GM19324 (cell line): ENCODE data around the gene ZBTB20.
A peak's percentile ranks its signal among the peaks of the same experiment; 100 is the strongest.

Experiments used
- ATAC-seq: cut with Tn5 transposase; IDR thresholded peaks from one replicate; pipeline ENCODE4 v1.9.1; 2021; ENCODE audit warnings: mild to moderate bottlenecking, moderate library complexity; ENCODE audit not compliant: unreplicated experiment, low FRiP score

Gene ZBTB20

DNA sequence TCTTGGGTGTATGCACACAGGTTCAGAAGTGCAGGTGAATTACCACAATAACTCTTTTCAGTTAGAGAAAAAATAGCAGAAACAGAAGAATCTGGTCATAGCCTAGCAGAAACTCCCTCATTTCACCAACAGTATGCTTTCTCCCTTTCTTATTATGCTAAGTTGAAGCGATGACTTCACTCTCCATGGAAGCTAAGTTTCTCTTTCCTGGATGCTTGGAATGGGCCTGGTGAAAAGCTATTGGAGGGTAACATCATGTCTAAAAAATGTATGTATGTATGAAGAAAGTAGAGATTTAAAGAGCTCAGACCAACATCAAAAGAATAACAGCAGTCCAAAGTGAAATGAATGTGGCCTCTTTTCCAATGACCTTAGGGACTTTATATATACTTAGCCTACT lies 707.8 kb downstream of the ZBTB20 start:
- no peak for ATAC-seq

DNA sequence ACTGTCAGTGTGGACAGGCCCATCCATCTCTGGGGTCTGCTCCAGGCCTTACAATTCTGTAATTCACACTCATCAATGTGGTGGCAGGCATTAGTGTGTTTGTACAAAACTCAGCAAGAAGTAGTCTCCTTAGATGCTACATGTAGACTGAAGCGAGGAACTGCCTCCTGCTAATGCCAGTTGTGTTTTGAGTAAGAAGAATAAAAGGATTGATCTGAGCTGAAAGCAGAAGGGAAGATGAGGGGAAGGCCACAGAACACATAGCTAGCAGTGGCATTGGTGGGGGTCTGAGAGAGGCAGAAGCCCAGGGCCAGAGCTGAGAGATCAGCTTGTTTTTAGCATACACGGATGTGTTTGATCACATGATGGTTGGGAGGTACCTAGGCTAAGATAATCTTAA lies 709.2 kb downstream of the ZBTB20 start:
- ATAC-seq: no peak

DNA sequence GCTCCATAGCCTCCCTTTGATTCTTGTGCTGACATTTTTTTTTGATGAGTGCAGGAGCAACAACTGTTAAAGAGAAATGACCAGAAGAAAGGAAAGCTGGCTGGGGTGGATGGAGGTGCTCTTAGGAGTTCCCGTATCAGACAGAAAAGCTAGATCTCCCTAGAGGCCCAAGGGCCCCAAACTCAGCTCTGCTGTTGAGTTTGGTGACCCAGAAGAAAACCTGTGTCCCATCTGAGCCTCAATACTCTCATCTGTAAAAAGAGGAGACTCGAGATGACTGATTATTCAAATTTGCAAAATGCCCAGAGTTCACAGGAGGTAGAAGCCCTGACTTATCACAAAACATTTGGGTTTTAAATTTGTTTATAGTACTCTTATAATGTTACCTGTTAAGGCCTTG lies 710.9 kb downstream of the ZBTB20 start:
- no peak for ATAC-seq

DNA sequence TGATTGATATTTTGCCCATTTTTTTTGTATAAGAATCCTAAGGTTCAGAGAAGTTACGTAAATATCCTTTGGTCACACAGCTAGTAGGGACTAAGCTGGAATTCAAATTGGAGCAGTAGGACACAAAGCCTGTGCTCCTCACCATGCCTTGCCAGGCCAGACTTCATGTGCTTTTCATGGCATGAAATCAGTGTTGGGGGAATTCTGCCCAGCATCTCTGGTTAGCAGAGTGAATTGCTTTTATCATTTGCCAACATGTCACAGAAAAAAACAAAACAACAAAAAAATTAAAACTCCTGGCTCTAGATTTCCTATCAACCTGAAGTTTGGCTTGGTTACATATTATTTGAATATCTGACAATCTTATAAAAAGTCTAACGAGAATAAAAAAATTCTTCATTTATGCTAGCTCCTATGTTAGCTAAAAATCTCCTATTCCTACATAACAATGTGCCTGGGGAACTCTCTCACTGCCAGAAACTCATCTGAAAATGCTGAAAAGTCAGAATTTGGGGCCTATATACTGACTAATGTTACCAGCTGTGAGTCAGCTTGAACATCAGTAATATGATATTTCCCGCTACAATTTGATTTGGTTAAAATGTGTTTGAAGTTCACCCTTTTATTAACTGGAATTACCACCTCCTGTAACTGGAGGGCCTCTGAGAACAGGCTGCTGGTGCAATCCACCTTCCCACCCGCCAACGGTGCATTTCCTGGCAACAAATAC lies 711.5 kb downstream of the ZBTB20 start:
- no peak for ATAC-seq

DNA sequence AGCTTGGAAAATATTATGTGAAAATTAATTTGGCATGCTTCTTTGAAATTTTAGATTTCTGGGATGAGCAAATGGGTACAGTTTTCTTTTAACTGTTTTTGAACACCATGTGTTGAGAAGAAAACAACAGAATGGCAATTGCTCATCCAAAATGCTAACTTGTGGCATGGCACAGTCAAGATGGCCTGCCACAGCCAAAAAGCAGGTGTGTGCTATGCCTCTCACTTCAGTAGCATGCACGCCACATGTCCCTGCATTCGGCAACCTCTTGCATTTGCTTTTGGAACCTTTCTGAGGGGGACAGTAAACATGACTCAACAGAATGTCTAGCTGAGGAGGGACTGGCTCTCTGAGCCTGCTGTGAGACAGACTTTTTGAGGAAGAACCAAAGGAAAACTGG lies 714.8 kb downstream of the ZBTB20 start:
- ATAC-seq: no peak

DNA sequence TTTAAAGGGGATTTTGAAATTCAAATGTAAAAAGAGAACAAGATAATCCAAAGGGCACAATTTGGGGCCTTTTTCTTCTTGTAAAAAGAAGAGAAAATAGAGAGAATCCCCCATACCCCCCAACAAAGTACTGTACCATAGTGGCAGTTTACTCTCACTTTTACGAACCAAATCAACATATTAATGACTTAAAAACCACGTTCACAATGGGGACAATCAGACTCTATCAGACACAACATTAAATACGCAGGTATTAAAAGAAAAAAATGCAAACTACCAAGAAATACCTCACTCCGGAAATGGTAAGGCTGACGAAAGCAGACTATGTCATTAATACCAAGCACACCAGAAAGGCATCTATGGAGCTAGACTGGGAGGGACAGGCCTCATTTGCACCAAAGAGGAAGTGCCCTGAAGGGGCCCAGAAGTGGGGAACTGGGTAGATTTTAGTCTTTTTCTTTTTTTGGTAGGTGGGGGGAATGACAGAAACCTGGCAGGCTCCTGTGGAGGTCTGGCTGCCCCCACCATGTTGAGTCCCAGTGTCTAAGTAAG lies 719.0 kb downstream of the ZBTB20 start:
- ATAC-seq: no peak

DNA sequence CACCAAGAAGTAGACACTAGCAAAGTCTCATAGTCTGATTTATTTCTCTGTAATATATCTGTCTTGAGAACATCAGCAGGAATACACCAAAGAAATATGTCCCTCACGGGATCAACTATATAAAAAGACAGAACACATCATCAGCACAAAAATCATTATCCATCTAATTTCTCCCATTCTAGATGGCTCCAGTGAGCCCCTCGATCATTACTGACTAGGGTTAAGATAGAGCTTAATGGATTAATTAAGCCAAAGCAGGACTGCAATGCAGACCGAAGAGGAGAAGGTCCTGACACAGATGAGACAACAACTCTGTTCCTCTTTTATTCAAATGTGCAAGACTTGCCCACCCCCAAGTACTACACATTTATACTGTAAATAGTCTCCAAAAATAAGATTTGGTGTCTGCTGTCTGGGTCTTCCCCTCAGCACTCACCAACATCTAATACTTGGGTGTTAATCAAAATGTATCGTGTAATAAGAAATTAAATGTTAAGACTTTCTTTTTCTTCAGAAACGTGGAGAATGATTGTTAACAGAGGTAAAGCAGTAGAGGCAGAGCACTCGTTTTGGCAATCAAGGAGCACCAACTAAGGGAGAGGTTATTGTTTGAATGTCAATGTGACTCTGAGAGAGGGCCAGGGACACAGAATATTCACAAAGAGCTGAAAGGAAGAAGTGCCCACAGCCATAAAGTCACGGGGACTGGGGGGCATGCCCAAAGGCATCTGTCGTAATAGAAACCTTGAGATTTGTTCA lies 719.6 kb downstream of the ZBTB20 start:
- ATAC-seq: no peak

DNA sequence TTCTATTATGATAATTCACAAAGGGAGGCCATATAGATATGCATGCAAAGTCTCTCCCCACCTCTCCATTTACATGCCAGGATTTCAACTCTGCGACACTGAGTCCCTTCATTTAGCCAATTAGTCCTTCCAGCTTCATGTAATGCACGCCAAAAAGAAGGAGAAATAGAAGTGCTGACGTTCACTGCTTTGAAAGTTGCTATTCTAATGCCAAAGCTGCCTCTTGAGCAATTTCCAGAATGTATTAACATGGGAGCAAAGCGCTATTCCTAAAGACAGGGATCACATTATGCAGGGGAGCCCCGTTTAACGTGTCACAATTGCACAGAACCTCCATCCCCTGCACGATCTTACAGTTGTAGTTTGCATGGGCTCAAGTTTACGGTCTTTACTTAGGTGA lies 722.8 kb downstream of the ZBTB20 start:
- no peak for ATAC-seq

DNA sequence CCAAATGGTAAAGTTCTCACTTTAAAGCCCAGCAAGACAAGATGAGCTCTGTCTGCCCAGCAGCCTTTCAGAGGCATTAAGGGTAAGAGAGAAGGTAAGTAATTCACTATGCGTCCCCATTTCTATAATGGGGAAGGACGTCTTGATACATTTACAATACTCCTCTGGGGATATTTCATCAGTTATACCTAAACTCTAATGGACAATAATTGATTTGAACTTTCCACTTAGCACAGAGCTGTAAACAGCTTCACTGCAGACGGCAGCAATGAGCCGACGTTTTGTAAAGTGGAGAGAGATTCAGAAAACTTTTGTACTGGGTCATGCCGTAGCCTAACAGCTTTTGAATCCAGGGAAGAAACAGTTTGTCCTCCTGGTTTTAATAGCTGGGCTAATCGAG lies 725.9 kb downstream of the ZBTB20 start:
- ATAC-seq: no peak

DNA sequence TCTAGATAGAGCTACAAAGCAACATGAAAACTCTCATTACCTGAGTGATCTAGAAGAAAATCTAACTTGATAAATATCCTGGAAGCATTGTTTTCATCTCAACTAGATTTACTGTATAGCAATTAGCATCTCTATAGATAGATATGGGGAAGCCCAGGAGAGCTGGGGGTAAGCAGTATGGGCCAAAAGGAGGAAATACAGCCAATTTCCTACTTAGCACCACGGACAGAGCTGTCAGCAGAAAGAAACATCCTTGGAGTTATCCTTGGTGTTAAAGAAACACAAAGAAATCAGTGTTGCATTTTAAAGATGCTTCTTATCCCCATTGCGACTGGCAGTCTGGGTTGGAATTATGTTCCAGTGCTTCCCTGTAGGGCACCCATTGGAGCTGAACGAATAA lies 727.0 kb downstream of the ZBTB20 start:
- no peak for ATAC-seq

DNA sequence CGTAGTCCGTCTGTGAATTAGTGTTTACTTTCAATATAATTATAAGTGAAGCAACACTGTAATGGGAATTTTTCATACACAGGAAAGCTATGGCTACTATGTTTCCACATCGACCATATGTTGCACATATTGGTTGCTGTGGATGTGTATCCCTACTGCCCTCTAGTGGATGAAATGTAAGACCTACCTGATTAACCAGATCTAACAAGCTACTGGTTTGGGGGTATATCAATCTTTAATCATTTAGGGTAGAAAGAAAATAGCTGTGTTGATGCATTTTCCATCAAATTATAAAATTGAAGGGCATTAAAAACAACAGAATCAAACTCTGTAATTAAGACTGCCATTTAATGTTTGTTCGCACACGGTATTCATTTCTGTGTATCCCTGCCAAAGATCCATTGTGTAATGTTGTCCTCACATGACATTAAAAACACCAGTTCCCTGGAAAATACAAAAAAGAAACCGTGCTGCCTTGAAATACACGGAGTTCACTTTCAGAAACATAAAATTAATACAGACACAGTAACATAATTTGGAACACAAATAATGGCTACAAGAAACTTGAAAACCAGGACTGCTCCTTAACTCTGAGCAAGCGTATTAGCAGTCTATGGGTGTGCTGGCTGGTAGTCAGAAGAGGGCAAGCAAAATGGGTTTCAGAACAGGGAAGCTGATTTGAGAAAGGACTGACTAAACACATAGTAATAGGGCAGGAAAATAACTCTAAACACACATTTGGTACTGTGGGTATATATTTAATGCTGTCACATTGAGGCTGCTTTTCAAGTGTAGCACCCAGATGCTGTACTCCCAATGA lies 728.2 kb downstream of the ZBTB20 start:
- peak; percentile 70 for ATAC-seq

DNA sequence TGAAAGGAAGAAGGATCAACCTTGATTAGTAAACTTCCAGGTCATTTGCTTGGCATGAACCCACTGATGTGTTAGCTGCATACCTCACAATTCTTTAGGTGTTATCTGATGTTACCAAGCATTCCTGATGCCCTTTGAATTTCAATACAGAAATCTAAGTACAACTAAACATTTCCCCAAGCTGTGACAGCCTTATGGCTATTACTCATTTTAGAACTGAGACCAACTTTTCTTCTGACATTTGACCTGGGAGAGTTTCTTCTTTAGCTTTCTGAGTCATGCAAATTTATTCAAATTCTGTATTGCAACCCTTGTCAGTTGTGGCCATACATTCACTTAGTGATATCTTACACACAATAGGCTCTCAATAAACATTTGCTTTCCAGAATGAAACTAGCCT lies 729.0 kb downstream of the ZBTB20 start:
- ATAC-seq: peak; percentile 55

DNA sequence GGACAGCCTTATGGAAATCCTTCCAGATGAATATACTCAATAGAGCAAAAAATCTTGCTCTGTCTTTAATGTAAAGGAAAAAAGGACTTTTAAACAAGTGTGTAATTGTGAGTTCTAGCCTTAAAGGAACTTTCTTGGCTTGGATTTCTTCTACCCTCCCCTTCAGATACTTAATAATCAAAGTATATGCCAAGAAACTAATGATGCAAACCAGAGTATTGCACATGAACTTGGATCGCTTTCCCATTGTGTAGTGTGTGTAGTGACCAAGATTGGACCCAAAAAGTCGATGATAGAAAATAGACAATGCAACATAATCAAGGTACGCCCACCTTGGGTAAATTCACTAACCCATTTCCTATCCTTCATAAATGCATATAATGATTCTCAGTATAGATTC lies 729.4 kb downstream of the ZBTB20 start:
- ATAC-seq: no peak

DNA sequence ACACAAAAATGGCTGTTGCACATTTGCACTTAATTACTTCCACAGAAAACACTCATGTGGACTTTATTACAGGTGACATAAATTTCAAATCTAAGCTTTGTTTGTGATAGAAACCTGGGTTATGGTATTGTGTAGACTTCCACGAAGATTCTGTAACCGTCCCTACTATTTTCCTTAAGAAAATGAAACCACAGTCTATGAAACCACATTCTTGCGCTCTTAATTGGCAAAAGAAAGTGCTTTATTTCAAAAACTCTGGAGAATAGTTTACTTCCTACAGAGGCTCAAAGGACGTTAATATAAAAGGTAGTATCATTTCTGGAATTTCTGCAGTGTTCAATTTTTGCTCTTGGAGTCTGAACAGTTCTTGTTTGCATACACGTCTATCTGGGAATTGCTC lies 729.8 kb downstream of the ZBTB20 start:
- ATAC-seq: no peak

DNA sequence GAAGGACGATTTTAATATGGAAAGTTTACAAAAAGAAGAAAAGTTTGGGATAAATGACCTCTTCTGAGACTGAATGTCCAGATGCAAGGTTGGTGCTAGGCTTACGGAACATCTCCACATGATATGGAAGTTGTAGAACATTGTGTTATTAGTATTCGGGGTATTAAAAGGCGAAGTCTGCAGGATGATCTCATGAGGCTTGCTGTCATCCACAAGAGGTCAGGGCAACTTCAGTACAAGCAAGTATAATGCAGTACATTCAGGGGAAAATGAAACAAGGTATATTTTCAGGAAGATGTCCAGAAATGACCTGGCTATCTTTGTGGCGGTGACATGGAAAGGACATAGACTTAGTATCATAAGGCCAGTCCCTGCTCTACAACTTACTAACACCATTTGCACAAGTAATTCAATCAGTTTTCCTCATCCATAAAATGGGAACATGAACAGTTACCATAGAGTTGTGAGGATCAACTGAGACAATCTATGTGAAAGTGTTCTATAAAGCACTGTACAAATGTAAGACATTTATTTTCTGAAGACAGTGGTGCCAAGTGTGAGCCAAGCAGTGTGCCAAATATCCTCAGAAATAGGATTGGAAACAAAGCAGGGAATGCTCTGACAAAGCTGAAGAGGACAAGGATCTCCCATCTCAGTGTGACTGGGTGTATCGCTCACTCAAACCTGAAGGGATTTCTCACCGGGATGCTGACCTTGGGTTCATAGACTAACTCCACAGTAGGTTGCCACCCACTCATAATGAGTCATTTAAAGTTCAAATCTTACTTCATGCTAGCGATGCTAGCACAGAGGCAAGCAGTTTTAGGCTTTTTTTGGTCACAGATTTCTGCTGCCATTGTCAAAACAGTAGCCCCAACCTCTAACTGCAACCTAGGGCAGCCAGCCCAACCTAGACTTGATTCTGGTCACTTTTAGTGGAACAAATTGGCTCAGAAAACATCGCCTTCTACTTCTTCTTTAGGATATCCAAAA lies 735.0 kb downstream of the ZBTB20 start:
- ATAC-seq: no peak

DNA sequence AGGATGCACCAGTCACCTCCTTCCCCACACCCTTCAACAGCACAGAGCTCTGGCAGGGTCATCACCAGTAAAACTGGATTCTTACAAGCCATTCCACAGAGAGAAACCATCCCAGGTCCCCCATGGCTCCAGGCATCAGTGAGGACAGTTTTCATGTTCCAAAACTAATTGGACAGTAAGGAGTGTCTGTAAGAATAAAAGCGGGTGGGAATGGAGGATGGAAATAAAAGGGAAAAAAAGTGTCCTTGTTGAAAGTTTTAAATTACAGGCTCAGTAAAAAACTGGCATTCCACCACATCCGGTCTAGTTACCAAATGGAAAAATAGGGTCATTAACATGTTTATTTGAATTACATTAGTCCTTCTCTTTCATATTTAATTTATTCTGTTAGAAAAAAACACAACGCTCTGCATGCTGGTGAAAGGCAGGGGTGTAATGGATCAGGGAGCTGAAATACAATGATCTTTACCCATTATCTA lies 735.9 kb downstream of the ZBTB20 start:
- ATAC-seq: no peak

DNA sequence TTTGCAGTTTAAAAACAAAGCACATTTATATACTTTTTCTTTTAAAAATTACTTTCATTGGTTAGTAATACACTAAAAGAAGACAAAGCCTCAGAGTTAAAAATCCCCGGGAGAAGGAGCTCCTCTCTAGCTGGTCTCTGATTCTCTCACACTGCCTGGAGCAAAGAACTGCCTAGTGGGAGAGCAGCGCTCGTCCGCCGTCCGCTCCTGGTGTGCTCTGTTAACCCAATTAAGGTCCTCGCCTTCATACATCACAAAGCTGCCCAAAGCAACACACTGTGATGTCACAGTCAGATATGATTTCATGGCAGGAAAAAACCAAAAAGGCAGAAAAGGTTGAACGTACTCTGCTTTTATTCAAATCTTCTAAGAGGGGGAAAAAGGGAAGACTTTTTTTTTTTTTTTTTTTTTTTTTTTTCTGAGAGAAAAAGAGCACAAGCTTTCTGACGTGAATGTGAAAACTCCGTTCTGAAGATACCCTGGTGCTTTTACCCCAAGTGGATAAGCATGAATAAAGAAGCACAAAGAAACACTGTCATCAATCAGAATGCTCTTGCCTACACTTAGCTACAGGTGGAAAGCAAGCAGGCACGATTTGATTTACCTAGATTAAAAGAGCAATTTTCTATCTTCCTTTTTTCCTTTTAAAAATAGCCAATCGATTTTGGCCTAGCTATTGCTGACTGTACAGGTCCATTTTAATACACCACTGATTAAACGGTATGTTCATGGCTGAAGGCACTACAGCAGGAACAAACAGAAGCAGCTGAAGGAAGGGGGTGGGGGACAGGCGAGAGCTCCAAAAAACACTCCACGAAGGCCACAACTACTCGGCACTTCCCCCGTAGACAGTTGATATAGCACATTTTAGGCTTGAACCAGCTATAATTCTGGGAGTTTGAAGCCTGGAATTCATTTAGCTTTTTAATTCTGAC lies 738.1 kb downstream of the ZBTB20 start:
- ATAC-seq: no peak

DNA sequence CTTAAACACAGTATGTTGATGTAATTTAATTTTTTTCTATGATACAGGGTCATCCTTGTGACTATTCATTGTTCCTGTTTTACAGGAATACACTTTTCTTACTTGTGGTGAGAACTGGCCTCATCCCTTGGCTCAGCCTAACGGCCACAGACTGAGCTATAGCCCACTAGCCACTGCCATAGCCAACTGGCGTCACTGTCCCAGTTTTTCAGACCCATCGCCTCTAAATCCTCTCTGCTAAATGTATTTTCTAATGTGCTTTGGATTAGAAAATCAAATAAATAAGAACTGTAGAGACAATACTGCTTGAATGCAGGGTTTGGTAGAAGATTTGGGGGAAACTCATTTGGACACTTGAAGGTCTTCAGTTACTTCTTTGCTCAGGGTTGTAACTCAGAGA lies 740.2 kb downstream of the ZBTB20 start:
- ATAC-seq: no peak

DNA sequence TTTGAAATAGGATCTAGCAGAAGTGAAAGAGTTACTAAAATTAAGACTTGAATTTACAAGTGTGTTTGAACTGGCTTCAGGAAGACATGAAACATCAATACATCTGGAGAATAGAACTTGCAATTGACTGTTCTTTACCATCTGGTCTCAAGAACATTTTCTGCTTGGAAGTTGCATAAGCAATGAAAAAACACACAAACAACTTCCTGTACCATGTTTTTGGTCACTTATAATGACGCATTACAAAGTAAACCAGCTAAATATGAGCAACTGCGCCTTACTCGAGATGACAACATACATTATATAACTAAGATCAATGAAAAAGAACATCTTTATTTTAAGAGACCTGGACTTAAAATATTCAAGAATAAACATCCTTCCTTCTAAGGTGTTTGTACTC lies 740.8 kb downstream of the ZBTB20 start:
- ATAC-seq: no peak
